Urinary bladder (tissue), 4 donors: ENCODE data around the gene PAX7. TPM values are rescaled to one million over a fixed set of nuclear protein-coding genes. Genes with fewer than 3 reads are reported as not detected.
A peak's percentile ranks its signal among the peaks of the same experiment; 100 is the strongest.

Experiments
- DNase-seq: peaks from one replicate; pipeline ENCODE4 v3.0.0-alpha.2; 2015; ENCODE audit errors: extremely low spot score
- H3K27ac ChIP-seq: one replicate; pipeline ENCODE4 v1.5.1; 2013; ENCODE audit warnings: low read depth, mild to moderate bottlenecking, moderate library complexity
- H3K36me3 ChIP-seq: one replicate; pipeline ENCODE4 v1.6.1; 2013; ENCODE audit warnings: mild to moderate bottlenecking, moderate library complexity; ENCODE audit not compliant: insufficient read depth
- H3K4me1 ChIP-seq: one replicate; pipeline ENCODE4 v1.6.1; 2013; ENCODE audit warnings: mild to moderate bottlenecking, moderate library complexity; ENCODE audit not compliant: insufficient read depth
- H3K4me3 ChIP-seq: one replicate; pipeline ENCODE4 v1.5.1; 2013; ENCODE audit warnings: low read depth, low read length
- WGBS: extraction: QIAGEN DNeasy Blood & Tissue Kit; methylation state at CpG from one replicate; pipeline ENCODE4 v1.1.7; 2013; 5-methylcytosine and 5-hydroxymethylcytosine counted together
- polyA plus RNA-seq: library from polyadenylated mRNA; stranded (reverse); fragments of 200-250 nt; gene quantifications from one replicate; pipeline ENCODE4 v1.2.3, GENCODE V29; 2013
- total RNA-seq: library from RNA; depleted of rRNA; stranded (reverse); fragments of >200 nt; gene quantifications from one replicate; pipeline ENCODE4 v1.2.3, GENCODE V29; 2014
- donor health status: healthy with polysubstance abuse.
- donor health status: healthy.

Gene PAX7
- total and polyA plus RNA-seq, 2 donors: 0.95 TPM; not detected in 1

DNA sequence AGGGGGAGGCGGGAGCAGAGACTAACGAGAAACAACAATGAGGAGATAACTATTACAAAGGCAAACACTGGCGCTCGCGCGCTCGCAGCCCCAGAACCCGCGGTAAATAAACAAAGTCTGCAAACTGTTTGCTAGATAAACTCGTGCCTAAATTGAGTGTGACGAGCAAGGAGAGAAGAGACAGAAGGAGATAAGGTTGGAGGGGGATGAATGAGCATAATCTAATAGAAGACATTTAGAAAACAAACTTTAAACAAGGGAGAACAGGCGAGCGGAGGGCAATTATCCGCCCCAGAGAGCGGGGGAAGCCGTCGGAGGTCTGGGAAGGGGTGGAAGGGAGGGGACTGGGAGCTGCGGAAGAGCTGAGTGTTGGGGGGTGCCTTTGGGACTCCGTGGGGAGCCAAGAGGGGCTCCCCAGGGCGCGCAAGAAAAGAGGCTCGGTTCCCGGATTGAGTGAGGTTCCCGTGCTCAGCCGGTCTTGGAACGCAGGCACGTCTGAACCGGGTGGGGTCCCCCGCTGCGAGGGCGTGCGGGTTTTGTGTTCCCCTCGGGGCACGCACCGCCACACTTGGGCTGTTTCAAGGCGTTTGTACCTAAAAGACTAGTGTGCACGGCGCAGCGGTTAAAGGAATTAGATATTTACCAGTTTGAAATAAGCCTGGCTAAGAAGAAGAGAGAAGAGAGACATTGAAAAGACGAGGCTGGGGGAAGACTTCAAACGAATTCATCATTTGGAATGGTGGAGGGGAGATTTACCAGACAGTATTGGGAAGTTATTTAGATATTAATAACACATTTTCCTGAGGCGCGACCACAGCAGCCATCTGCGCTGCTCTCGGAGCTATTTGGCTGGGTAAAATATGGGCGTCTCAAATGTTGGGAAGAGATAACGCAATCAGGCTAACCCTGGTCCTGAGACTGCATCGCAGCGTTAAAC lies 10.6 kb downstream of the PAX7 start:
- DNase-seq: no peak
- Histone ChIP-seq H3K4me3 (no peak overlapping the region), H3K36me3 (no peaks in the 10 kb centered on the region), H3K4me1 (no peaks in the 10 kb centered on the region), H3K27ac (no peak overlapping the region)
- WGBS: 3% methylated on average over 49 of the region's 49 CpGs

DNA sequence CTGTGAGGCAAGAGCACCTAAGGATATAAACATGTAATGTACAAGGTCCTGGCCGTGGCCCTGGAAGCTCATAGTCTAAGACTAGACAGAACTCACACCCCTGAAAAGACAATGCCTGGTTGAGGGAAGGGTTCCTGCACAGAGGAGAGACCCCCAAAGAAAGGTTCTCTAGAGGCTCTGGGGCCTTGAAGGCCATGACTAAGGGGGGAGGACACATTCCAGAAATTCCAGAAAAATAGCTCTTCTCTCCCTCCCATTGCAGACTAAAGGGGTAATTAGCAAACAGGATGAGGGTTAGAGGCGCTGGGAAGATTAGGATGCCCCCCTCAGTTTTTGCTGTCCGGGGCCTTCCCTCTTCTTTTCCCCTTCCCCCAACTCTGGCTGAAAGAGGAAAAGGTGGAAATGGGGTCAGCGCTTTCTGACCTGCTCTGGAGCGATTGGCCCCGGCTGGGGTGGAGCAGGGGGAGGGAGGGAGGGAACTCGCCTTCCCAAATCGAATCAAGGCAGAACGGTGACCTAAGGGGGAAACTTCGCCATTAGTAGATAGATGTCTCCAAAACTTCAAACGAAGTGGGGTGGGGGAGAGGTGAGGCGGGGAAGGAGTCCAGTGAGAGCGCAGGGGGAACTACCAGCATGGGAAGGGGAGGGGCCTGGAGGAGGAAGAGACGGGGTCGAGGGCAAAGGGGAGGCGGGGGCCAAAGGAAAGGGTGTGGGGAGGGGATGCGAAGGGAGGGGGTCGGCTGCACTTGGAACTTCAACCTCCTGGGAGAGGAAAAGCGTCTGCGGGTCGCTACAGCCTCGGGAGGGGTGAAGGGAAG lies 11.8 kb downstream of the PAX7 start:
- H3K4me3 ChIP-seq: no peak overlapping the region
- WGBS: 4% methylated on average over 22 of the region's 22 CpGs
- H3K4me1 ChIP-seq: no peaks in the 10 kb centered on the region
- no peak overlapping the region for H3K27ac ChIP-seq
- H3K36me3 ChIP-seq: no peaks in the 10 kb centered on the region
- no peak for DNase-seq

DNA sequence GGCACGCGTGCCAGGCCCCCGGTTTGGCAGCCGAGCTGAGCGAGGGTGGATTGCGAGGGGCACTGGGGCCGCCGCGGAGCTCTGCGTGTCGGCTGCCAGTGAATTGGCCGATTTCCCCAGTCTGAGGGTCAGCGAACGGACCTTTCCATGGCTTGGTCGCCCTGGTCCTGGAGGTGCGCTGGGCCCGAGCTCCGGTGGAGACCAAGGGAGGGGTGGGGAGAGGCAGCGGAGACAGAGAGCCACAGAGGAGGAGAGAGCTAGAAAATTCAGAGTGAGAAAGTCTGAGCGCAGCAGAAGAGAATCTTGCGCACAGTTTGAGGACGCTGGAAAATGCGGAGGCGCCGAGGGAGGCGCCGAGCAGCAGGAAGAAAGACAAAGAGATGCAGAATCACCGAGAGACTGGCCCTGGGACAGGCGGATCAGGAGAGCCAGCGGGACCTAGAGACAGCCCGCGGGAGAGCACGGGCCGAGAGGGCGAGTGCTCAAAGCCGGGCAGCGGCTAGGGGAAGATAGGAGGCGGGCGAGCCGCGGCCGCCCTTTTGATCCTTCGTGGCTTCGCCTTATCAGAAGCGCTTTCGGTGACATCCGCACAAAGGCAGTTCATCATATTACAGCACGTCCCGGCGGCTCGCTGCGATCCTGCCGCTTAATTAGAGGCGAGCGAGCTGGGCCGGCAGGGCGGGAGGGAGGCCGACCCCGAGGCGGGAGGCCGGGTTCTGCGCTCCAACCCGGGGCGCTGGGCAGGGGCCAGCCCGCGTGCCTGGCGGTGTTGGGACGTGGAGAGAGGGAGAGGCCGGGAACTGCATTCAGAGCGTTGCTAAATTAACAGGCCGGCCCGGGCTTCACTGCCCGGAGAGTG lies 12.7 kb downstream of the PAX7 start:
- Histone ChIP-seq H3K4me3 (no peak overlapping the region), H3K27ac (no peak overlapping the region), H3K36me3 (no peaks in the 10 kb centered on the region), H3K4me1 (no peaks in the 10 kb centered on the region)
- under 1% methylated on average over 73 of the region's 73 CpGs for WGBS
- no peak for DNase-seq

DNA sequence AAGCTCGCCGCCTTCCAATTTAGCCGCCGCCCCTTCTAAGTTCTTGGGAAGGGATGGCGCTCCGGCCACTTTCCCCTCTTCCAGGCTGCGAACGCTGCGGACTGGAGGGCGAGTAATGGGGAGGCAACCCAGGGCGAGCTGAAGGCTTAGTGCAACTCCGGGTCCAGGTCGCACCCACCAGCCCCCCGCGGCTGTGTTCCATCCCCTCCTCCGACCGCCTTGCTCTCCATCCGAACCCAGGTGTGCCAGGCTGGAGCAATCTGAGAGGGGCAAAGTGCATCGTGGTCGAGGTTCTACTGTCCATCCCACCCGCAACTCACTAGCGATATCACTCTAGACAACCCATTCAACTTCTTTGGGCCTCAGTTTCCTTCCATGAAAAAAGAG lies 13.4 kb downstream of the PAX7 start:
- no peak for DNase-seq
- WGBS: 3% methylated on average over 22 of the region's 22 CpGs
- Histone ChIP-seq H3K36me3 (no peaks in the 10 kb centered on the region), H3K4me3 (no peak overlapping the region), H3K27ac (no peak overlapping the region), H3K4me1 (no peaks in the 10 kb centered on the region)

DNA sequence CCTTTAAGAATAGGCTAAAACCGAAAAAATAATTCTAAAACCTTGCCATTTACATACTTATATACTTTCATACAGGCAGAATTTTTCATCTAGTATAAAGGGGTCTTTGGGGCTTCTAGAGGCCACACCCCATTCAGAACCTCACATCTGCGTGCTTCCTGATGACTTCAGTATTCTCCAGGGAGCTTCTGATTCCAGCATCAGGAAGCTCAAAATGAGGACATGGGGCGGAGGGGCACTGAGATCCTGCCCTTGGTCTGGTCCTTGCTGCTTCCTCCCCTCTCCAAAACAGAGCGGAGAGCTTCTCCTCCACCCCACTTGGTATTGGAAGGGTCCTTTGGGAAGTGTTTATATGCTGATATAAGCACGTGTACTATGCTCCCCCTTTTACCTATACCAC lies 13.8 kb downstream of the PAX7 start:
- WGBS: 9% methylated on average over 5 of the region's 5 CpGs
- Histone ChIP-seq H3K36me3 (no peaks in the 10 kb centered on the region), H3K27ac (no peak overlapping the region), H3K4me3 (no peak overlapping the region), H3K4me1 (no peaks in the 10 kb centered on the region)
- DNase-seq: no peak

DNA sequence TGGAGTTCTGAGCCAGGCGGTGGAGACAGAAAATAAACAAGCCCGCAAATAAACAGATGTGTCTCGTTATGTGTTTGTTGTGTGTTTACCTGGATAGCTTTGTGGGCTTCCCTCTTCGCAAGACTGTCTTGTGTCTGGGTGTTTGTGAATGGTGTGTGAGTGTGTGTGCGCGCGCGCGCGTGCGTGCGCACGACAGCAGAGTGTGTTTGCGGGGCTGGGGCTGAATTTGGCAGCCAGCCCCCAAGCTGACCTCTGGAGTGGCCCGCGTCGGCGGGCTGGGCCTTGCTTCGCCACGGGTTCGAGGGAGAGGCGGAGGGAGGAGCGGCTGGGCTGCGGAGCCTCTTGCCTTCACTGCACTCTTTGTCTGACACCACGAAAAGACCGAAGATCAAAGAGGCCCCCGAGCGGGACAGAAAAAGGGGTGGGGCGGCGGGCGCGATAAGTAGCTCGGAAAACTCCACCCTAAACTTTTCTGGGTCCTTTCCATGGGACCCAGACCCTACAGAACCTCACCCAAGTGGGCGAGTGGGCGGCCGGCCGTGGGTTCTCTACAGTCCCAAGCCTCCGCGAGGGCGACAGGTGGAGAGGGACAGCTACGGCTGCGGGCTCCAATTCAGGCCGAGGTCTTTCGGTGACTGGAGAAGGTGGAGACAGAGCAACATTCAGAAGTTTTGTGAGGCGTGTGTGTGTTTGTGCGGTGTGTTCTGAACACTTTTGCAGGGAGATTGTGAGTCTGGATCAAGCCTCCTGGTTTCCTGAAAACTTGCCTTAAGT lies 14.5 kb downstream of the PAX7 start:
- WGBS: 2% methylated on average over 46 of the region's 46 CpGs
- Histone ChIP-seq H3K4me3 (no peak overlapping the region), H3K36me3 (no peaks in the 10 kb centered on the region), H3K4me1 (no peaks in the 10 kb centered on the region), H3K27ac (no peak overlapping the region)
- DNase-seq: no peak

DNA sequence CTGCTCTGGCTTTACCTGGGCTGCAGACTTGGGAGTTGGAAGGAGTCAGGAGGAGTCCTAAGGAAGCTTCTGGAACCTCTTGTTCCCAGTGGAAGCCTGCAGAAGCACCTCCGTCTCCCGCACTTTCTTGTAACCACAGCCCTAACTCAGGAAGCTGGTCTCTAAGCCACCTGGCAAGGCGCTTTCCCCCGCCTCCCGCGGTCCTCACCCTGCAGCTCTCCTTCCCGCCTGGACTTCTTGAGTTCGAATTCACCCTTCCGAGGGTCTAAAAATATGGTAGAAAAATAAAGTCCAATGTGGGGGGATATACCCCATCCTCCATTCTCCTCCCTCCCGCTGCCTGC lies 15.1 kb downstream of the PAX7 start:
- Histone ChIP-seq H3K27ac (no peak overlapping the region), H3K36me3 (no peaks in the 10 kb centered on the region), H3K4me1 (no peaks in the 10 kb centered on the region), H3K4me3 (no peak overlapping the region)
- no peak for DNase-seq
- 8% methylated on average over 10 of the region's 10 CpGs for WGBS

DNA sequence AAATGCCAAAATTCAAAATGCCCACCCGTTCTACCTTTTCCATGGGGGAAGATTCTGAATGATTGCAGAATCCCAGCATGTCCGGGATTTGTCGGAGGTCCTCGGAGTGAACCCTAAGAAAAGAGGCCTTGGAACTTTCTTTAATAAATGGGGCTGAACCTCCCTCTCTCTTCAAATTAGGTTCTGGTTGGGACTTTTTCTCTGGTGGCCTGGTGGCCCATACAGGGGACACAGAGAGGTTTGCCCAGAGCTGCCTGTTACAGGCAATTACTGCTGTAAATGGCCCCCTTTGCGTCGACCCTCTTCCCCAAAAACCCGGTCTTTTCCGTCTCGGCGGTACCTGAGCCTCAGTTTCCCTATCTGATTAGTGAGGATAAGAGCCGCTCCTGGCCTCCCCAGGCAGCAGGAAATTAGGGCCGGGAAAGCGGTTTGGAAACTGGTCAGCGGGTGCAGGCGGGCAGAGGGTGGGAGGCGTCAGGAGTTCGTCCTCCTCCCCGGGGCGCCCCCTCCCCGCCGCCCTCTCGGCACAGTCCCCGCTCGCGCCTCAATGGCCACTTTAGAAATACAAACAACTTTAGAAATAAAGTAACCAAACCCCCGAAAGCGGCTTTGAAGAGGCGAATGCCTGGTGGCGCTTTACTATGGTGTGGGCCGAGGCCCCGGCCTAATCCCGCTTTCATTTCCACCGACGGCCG lies 15.6 kb downstream of the PAX7 start:
- DNase-seq: no peak
- 4% methylated on average over 35 of the region's 35 CpGs for WGBS

DNA sequence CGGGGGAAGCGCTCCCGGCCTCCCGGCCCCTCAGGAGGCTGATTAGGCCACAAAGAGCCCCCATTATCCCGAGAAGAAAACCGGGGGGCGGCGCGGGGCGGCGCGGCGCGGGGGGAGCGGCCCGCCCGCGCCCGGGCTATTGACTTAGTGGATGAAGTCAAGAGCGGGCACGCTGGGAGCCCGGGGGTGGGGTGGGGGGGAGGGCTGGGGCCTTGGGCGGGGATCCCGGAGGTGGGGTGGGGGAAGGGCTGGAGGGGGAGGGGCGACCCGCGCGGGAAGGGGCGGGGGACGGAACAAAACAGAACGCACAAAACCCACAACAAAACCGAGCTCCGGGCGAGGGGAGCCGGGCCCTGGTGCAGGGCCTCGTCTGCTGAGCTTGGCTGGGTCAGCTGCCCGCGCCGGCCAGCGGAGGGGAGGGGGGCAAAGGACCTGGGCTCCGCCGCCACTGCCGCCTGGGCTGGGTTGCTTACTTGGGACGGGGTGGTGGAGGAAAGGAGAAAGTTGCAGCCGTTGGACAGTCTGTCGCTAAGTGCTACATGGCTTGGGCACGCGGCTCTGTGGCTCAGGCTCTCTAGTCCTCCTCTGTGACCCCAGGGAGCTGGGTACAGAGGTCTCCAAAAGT lies 16.3 kb downstream of the PAX7 start:
- DNase-seq: no peak
- Histone ChIP-seq H3K27ac (no peak overlapping the region), H3K36me3 (no peaks in the 10 kb centered on the region), H3K4me3 (peak overlapping the region; percentile 27), H3K4me1 (no peaks in the 10 kb centered on the region)
- WGBS: 2% methylated on average over 47 of the region's 48 CpGs

More for the DNA sequence above, 15.6 kb downstream of the PAX7 start:
- no peaks in the 10 kb centered on the region for H3K36me3 ChIP-seq
- H3K27ac ChIP-seq: no peak overlapping the region
- no peaks in the 10 kb centered on the region for H3K4me1 ChIP-seq
- H3K4me3 ChIP-seq: peak overlapping the region; percentile 27

DNA sequence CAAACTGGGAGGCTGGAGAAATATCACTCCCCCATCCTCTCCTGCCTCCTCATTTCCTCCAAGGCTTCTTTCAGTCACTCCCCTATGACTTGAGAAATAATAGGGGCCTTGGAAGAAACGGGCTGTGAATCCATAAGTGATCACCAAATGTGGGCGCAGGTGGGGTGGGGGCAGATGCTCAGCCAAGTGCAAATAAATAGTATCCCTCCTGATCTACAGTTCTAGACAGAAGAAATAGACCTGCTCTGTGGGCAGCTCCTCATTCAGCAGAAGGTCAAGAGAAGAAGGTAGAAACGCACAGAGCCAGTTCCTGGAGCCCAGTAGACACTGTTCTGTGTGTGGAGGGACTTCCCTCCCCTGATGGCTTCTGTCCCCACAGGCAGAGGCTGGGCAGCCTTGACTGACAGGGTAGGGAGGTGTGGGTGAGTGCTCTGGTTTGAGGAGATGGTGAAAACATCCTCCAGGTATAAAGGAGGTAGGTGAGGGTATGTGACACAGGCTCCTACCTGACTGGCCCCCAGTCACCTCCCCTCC lies 17.1 kb downstream of the PAX7 start:
- Histone ChIP-seq H3K36me3 (no peaks in the 10 kb centered on the region), H3K27ac (no peak overlapping the region), H3K4me3 (no peak overlapping the region), H3K4me1 (no peaks in the 10 kb centered on the region)
- WGBS: 15% methylated on average over 3 of the region's 3 CpGs
- no peak for DNase-seq

DNA sequence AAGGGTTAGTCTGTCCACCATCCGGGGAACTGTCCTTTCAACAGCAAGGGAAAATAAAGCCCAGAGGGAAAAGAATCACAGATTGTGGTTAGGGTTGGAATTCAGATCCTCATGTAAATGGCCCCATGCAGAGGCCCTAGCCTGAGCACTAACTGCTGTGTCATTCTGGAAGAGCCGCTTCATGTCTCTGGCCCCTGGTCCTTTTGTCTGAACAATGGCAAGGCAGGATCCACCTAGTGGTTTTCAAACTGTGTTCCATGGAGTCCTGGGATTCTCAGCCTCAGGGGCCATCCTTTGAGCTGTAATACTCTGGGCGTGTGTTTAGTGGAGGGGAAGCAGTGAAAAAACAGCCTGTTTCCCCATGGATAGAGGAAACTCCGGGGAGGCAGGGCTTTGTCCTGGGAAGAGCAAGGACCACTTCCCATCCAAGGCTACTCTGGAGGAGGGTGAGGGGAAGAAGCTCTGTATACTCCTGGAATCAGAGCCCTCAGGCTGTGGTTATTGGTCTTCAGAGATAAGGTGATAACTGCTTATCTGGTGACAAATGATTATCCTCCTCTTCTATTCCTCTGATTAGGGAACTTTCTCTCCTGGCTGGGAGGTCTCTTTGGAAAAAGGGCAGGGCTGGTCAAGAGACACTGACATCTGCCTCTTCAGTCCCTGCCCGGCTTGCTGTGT lies 19.2 kb downstream of the PAX7 start:
- Histone ChIP-seq H3K4me3 (no peak overlapping the region), H3K27ac (no peak overlapping the region), H3K4me1 (no peaks in the 10 kb centered on the region), H3K36me3 (no peaks in the 10 kb centered on the region)
- 41% methylated on average over 5 of the region's 5 CpGs for WGBS
- DNase-seq: no peak
